OCI-LY7 (cell line): ENCODE data around the gene NEURL2.
"Not testable (repeated sequence)": the region's sequence is repeated elsewhere in the genome, so short reads cannot be mapped to it uniquely, and the experiment has no call there.

ENCODE experiments used
- CTCF ChIP-seq: fragments of 200-600 bp; sonication (generic); conservative IDR thresholded peaks from 2 replicates; pipeline ENCODE4 v1.5.1; 2014; ENCODE audit warnings: mild to moderate bottlenecking, antibody characterized with exemption, low read length, moderate library complexity, mixed read lengths
- EZH2phosphoT487 ChIP-seq: fragments of 200-600 bp; sonication (generic); IDR thresholded peaks from 2 replicates; pipeline ENCODE4 v1.6.1; 2018; ENCODE audit warnings: low read depth, borderline replicate concordance, mild to moderate bottlenecking, mixed run types, antibody characterized with exemption, low read length, moderate library complexity, mixed read lengths

- not testable (repeated sequence) for TF ChIP-seq CTCF, EZH2phosphoT487
Measured at GRCh38 chr20:45874104-45874481, 16.9 kb downstream of the NEURL2 start.
